GM18873 (cell line): ENCODE results near the gene PCGF5.
"Not testable (repeated sequence)": the region's sequence is repeated elsewhere in the genome, so short reads cannot be mapped to it uniquely, and the experiment has no call there.

Experiments
- ATAC-seq: cut with Tn5 transposase; IDR thresholded peaks from one replicate; pipeline ENCODE4 v1.9.1; 2021; ENCODE audit warnings: mild to moderate bottlenecking, moderate library complexity, moderate number of reproducible peaks; ENCODE audit not compliant: unreplicated experiment, low FRiP score

PCGF5 gene

DNA sequence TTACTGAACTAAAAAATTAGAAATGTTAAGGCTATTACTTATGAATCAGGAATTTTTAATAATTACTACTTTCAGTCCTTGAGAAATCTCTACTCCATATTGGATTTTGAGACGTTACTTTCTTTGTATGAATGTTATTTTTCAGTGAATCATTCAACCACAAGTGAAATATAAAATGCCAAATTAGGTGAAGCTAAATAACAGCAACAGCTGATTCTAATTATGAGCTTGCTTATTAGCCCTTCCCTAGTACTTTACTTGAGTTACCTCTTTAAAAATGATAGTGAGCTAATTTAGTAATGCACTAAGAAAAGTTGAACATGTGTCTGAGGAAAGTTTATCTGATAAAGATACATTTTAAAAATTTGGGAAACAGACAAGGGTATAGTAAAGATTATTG lies 51.4 kb downstream of the PCGF5 start:
- ATAC-seq, result no peak

DNA sequence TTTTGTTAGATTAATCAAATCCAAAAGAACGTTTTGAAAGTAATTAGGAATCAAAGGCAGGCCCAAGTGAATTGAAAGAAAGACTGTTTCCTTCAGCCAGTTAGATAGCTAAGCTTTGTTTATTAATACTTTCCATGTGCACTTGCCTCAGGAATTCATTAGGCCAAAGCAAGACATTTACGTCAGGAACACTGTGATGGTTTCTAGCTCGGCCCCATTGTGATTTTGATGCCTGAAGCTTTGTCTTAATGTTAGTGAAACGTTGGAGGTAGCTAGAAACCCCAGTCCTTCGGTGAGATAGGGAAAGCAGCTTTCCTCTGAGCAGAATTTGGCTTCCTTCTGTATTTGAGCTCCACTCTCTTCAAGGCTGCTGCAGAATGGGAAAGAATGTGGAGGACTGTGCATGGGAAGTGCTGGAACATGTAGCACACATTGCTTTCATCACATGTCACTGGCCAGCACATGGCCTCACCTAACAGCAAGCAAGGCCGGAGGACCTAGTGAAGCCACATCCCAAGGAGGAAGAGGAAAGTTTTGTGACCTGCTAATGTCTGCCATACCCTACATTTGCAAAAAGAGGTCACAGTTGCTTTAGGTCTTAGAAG lies 64.1 kb downstream of the PCGF5 start:
- ATAC-seq, result no peak

DNA sequence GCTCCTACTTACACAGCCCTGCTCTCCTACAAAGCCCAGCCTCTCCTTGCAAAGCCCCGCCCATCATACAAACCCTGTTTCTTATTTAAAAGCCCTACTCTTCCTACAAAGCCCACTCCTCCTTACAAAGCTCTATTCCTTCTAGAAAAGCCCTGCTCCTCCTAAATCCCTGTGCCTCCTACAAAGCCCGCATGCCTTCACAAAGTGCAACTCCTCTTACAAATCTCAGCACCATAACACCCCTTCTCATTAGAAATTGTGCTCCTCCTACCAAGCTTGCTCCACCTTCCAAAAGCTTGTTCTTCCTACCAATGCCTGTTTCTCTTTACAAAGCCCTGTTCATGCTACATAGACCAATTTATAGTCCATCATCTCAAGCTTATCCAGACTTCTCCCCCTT lies 66.1 kb downstream of the PCGF5 start:
- ATAC-seq, result no peak

DNA sequence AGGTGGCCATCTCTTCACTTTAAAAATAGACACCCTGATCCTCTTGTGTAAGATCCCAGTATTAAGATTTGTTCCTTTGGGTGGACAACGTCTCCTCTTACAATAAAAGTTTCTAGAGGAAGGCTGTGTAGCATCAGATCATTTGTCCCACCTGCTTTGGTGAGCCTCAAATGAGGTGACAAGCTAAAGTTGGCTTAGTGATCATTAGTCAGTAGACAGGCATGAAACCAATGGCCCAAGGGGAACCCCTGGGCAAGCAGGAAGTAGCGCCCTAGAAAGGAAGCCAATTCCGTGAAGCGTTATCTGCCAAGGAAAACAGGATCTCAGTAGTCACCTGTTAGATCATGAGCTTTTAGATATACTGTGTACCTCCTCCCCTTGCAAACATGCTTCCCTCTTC lies 66.8 kb downstream of the PCGF5 start:
- no peak for ATAC-seq

DNA sequence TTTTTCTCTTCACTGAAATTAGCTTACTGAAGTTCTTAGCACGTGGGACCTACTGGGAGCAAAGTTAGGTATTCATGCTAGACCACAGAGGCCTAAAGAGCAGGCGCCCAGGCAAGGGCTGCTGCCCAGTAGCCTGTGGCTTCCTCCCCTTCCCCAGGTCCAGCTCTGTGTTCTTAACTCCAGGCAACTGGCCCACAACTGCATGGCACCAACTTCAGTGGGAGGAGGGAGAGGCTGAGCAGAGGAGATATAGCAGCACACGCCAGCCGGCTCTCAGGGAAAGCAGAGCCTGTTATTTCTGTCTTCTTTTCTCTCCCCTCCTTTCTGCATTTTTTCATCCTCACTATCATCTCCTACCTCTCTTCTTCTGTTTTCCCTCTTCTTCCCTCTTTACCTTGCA lies 67.4 kb downstream of the PCGF5 start:
- ATAC-seq, result no peak

DNA sequence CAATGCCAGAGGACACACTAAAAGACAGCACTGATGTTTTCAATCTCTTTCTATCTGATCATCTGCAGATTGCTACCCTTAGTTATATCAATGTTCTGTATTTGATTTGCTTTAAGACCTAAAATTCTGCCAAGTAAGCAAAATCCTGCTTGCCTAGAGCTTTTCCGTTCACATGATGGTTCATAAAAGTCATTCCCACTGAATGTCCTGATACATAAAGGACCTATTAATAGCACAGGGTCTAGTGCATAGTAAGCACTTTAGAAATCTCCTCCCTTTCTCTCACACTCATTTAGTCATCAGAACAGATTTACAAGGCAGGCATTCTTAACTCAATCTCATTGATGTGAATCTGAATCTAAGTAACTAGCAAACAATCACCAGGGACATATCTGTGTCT lies 68.8 kb downstream of the PCGF5 start:
- no peak for ATAC-seq

DNA sequence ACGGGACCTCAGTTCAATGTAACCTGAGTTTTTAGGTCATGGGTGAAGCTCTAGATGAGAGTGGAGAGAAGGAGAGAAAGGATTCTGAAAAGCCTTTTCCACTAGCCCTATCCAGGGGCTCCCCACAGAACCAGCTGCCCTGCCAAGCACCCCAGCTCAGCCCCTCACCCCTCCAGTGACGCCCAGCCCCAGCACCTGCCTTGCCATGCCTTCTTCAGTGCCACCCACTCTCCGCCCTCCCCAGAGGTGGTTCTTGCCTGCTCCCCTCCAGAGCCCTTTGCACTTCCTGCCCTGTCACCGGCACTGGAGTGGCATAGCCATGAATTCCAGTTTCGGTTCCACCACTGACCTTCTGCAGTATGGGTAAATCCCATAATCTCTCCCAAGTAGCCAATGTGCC lies 70.1 kb downstream of the PCGF5 start:
- ATAC-seq, result no peak

DNA sequence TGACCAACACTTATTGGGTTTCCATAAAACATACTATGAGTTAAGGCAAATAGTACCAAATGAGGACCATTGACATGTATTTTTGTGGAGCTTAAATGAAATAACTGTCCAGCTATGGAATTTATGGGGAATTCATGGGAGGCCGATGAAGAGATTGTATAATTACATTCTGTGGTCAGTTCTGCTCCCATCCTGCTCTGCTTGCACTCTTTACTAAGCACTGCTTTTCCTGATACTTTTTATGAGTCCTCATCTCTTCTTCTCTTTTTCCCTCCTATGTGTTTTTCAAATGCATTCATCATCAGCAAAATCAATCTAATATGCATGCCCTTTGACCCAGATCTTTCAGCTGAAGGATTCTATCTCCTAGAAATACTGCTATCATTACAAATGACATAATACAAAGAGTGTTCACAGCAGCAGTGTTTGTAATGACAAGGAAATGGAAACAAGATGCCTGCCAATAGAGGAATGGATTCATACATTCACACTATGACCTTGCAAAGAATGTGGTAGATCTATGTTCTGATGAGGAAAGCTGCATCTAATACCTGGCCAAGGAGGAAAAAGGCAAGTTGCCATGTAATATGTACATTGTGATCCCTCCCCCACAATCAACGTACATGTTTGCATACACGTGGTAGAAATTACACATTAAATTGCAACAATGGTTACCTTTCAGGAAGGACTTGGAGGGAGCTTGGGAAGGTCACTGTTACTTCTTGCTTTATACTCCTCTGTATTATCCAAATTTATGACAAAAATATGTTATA lies 73.9 kb downstream of the PCGF5 start:
- ATAC-seq, result no peak

DNA sequence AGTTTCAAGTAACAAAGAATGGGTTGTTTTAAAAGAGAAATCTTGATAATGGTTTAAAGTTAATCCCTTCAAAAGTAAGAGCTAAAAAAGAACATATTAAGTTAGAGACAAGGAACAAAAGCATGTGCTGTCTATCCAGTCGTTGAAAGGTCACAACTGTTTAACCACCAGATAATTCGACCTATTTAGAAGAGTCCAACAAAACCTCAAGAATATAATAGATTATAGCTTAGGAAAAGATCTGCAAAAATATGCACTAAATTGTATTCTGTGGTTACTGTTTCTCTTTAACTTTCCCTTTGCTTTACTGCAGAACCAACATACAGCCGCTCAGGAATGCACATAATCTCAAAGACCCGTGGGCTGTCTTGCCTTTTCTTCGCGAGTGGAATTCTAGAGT lies 74.9 kb downstream of the PCGF5 start:
- no peak for ATAC-seq

DNA sequence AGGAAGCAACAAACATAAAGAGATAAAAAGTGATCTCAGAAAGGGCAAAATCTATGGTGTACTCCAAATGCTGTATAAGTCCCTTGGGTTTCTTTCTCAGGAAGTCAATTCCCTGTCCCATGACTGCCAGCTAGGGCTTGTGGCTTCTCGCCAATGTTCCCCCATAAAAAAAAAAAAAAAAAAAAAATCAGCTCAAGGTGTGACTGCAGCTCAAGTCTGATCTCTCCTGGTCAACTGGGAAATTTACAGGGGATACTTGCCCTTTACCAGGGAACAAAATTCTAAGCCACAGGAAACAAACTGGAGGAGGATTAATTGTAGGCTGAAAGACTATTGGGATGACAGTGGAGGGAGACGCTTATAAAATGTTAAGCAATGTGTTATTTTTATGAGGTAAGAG lies 76.0 kb downstream of the PCGF5 start:
- no peak for ATAC-seq

DNA sequence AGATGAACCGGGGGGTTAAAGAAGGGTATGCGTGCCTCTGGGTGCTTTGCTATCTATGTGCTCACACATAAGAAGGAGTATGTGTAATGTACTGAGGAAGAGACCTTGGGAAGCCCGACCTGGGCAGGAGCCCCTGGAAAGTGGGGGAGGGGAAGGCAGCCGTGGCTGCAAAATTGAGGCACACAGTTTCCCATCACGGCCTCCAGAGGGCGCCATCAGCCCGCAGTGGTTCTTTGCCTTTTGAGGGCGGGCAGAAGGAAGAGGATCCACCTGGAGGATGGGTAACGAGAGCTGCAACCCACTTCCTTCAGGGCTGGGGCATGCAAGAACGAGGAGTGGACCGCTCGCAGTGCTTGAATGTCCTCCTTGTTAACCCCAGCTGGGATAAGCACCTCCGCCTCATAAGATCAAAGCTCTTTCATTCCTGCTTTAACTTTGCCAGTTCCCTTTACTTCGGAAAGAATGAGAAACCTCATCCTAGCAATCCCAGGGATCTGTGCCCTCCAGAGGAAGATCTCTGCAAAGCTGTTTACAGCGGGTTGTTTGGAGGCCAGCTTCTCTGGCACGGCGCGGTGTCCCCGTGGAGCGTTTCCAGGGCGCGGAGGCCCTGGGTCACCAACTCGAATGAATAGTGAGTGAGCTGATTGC lies 77.9 kb downstream of the PCGF5 start:
- ATAC-seq, result peak; percentile 76

DNA sequence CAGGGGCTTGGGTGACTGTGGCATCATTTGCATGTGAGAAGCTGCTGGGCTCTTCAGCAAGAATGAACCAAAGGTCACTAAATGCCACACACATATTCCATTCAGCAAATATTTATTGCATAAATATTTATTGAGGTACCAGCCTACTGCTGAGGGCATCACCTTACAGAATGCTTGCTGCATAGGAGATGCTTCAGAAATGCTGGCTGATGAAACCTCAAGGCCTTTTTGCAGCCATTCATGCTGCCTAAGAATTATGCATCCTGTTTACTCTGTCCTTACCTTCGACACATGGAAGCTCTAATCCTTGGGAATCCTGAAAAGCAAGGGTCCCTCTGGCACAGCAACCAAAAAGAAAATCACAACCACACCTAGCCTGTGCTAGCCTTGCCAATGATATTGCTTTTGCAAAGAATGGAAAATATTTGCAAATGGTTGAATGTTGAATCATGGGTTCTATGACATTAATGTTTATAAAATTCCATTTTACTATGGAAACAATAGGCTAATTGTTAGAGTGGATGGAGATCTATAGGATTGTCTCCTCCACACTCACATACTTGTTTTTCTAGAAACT lies 79.6 kb downstream of the PCGF5 start:
- no peak for ATAC-seq

DNA sequence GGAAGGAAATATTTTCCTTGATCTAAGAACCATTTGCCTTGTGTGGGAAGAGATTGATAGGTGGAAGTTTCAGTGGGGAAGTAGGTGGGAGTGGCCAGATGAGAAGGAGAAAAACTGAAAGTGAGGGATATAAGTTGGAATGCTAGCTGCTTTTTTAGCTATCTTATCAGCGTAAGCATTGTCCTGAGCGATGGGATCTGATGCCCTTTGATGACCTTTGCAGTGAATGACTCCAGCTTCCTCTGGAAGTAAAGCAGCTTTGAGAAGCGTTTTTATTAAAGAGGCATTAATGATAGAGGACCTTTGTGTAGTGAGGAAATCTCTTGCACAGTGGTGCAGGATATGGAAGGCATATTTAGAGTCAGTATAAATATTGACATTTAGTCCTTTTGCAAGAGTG lies 82.5 kb downstream of the PCGF5 start:
- ATAC-seq, result not testable (repeated sequence)

DNA sequence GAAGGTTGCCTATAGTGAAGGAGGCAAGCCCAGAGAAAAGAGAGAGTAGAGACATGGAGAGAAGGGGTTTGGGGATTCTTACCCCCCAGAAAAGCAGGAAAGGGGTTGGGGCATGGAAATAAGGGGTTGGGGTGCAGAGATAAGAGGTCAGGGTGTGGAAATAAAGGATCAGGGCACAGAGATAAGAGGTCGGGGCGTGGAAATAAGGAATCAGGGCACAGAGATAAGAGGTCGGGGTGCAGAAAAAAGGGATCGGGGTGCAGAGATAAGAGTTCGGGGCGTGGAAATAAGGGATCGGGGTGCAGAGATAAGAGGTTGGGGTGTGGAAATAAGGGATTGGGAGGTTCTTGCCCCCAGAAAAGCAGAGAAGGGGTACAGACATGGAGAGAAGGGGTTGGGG lies 85.5 kb downstream of the PCGF5 start:
- ATAC-seq, result not testable (repeated sequence)

DNA sequence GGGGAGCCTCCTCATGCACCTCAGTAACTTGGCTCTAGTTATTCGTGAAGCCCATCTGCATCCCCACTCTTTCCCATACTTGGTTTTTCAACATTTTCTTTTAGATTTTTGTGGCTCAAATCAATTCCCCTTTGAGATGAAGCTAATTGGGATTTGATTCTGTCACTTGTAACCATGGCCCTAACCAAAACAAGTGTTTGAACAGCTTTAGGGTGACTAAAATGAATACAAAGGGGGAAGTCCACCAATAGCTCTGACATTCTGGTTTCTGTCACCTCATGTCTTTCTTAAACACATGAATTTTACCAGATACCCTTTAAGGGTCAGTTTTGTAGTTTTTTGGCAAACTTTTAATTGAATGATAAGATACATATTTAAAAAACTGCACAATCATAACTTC lies 87.0 kb downstream of the PCGF5 start:
- no peak for ATAC-seq

DNA sequence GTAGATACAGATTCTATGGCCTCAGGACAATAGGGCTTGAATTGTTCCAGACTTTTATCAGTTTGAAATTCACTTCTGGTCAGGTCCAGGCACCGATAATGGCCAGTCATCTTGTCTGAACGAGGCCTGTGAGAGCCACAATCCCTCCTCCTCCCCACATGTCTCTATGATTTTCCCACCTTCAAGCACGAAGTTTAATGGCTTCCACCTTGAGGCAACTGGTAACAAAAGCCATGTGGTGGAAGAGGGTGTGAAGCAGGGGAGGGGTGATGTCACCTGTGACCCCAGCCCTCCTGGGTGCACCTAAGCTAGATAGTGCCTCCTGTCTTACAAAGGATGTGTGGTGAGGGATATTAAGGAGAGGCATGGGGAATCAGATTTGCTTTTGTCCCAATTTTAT lies 89.2 kb downstream of the PCGF5 start:
- no peak for ATAC-seq

DNA sequence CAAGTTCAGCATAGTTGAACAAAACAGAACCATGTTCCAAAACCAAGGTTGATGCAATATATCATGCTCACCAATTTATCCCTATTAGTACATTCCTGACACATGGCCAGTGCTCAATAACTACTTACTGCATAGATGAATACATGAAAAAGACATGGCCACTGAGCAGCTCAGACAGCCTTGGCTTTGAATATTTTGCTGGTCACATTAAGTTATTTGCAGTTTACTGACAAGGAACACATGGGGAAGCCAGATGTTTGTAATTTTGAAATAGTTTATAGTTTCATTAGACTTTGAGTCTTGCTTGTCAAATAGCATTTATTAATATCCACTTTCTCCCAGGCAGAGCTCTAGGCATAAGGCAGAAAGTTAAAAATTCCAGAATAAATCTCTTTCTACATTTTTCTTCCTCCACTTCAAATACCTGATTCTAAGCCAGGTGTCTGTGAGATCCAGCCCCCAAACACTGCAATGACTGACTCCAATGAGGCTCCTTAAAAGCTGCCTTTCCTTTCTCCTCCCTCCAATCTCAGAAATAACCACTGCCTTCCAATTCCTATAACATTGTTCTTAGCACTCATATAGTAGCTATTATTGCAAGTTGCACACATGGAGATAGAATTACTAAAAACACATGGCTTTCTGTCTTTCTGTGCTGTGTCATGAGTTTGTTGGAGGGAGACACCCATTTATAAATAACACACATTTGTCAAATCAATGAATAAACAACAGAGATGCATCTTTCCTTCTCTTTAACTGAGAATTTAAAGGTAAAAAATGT lies 91.3 kb downstream of the PCGF5 start:
- ATAC-seq, result no peak

DNA sequence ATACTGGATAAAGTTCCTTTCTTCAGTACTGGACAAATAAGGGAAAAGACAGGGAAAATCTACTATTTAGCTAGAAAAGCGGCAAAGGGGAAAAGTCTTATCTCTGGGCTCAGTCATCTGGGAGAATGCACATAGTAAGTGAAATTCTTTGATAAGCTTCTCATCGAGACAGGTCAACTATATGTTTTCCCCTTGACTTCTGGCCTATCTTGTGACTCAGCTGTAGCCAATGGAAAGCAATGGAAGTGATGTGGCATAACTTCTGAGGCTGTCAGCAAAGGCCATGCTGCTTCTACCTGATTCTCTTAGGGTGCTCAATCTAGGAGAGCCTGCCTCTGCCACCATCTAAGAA lies 91.9 kb downstream of the PCGF5 start:
- ATAC-seq, result no peak

DNA sequence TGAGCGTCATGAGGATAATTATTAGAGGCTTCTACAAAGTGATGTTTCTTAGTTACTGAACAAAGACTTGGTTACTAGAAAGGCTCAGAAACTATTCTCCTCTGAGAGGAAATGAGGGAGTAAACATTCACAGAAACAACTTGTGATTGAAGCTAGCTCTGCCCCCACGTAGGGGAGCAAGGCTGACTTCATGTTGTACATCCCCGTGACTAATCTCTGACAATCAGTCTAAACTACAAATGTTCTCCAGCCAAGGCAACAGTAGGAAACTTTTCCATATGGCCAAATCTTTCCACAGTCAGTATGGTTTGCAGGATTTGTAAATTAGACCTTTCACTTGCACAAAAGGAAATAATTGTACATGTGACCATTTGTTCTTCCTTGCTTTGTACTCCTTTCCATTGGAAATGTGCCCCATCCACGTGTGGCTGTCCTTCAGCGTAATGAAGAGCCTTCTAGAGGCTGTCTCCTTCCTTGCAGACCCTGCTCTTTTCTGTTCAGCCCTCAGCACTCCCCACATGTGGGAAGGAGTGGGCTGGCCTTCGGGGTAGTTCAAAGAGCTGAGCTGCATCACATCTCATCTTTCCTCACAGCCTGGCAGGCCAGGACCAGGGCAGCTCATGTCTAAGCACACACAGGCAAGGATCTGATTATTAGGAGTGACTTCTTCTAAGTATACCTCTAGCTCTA lies 93.5 kb downstream of the PCGF5 start:
- no peak for ATAC-seq

DNA sequence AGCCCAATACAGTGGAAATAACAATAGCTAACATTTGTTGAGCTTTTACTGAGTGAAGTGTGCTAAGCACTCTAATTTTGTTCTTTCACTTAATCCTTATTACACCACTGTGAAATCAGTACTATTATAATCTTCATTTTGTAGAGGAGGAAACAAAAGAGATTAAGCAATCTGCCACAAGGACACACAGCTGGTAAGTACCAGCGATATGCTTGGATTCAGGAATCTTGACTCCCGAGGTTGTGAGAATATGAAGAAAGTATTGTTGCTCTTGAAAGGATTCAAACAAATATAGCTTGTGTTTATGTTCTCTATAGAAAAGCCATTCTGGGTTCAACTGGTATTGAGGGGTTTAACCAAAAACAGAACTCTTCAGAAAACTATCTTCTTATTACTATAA lies 96.0 kb downstream of the PCGF5 start:
- no peak for ATAC-seq
